HEK293 (cell line): ENCODE measurements around the gene CD46.

Experiments
- CTCF ChIA-PET: fragments of 350-600 bp; formaldehyde crosslinking; extraction: SDS; loops from one replicate; lab custom pipeline; 2021; ENCODE audit warnings: antibody characterized with exemption; lab: Yijun Ruan, JAX
- POLR2A ChIA-PET: fragments of 300-600 bp; formaldehyde crosslinking; extraction: SDS; loops from one replicate; lab custom pipeline; 2020; ENCODE audit warnings: antibody characterized with exemption, inconsistent platforms; lab: Yijun Ruan, JAX
- H3K27ac ChIP-seq: fragments of 200-500 bp; sonication (Bioruptor generic); 2 replicates; pipeline ENCODE4 v1.5.1; 2014; ENCODE audit warnings: low read depth, low read length, control low read depth, inconsistent platforms; ENCODE audit errors: extremely low read depth
- H3K36me3 ChIP-seq, 2 experiments: fragments of 200-500 bp in 1 of 2; sonication (Bioruptor generic) in 1 of 2; 1 replicate in 1 of 2; 2 replicates in 1 of 2; pipeline ENCODE4 v1.5.1; 2014 to 2017; ENCODE audit warnings: inconsistent platforms in 2 of 2, low read length in 2 of 2; ENCODE audit not compliant: control insufficient read depth in 2 of 2, insufficient read depth in 1 of 2
- H3K4me1 ChIP-seq: fragments of 200-500 bp; sonication (Bioruptor generic); 2 replicates; pipeline ENCODE4 v1.5.1; 2014; ENCODE audit warnings: mild to moderate bottlenecking, low read length, inconsistent platforms; ENCODE audit not compliant: control insufficient read depth, insufficient read depth
- H3K4me3 ChIP-seq: 2 replicates; pipeline ENCODE4 v1.5.1; 2011; ENCODE audit warnings: low read depth, mild to moderate bottlenecking, control low read depth, low read length, moderate library complexity
- H3K9me3 ChIP-seq: fragments of 200-500 bp; sonication (Bioruptor generic); 2 replicates; pipeline ENCODE4 v1.5.1; 2014; ENCODE audit warnings: low read depth, low read length, inconsistent platforms; ENCODE audit not compliant: control insufficient read depth, insufficient read depth
- ATF2 ChIP-seq: fragments of 450-650 bp; formaldehyde crosslinking; IDR thresholded peaks from 2 replicates; pipeline ENCODE4 v1.5.1; 2016; ENCODE audit warnings: missing biosample characterization, missing genetic modification characterization, low read depth
- BCL6B ChIP-seq: fragments of 450-650 bp; formaldehyde crosslinking; IDR thresholded peaks from 2 replicates; pipeline ENCODE4 v1.5.1; 2017; ENCODE audit warnings: missing biosample characterization, missing genetic modification characterization
- CTCF ChIP-seq: fragments of 450-650 bp; formaldehyde crosslinking; IDR thresholded peaks from 2 replicates; pipeline ENCODE4 v1.5.1; 2016; ENCODE audit warnings: missing biosample characterization, missing genetic modification characterization
- HIC1 ChIP-seq: fragments of 450-650 bp; formaldehyde crosslinking; IDR thresholded peaks from 2 replicates; pipeline ENCODE4 v1.5.1; 2016; ENCODE audit warnings: missing biosample characterization, missing genetic modification characterization
- KLF16 ChIP-seq: fragments of 450-650 bp; formaldehyde crosslinking; IDR thresholded peaks from 2 replicates; pipeline ENCODE4 v1.5.1; 2017; ENCODE audit warnings: missing biosample characterization, missing genetic modification characterization
- KLF17 ChIP-seq: fragments of 450-650 bp; formaldehyde crosslinking; IDR thresholded peaks from 2 replicates; pipeline ENCODE4 v1.5.1; 2016; ENCODE audit warnings: missing biosample characterization, missing genetic modification characterization
- RBAK ChIP-seq: fragments of 450-650 bp; formaldehyde crosslinking; IDR thresholded peaks from 2 replicates; pipeline ENCODE4 v1.5.1; 2016; ENCODE audit warnings: missing biosample characterization, missing genetic modification characterization
- REST ChIP-seq: fragments of 450-650 bp; formaldehyde crosslinking; IDR thresholded peaks from 2 replicates; pipeline ENCODE4 v1.5.1; 2016; ENCODE audit warnings: missing biosample characterization, missing genetic modification characterization
- YY2 ChIP-seq: fragments of 450-650 bp; formaldehyde crosslinking; IDR thresholded peaks from 2 replicates; pipeline ENCODE4 v1.5.1; 2016; ENCODE audit warnings: missing biosample characterization, missing genetic modification characterization
- ZNF146 ChIP-seq: fragments of 450-650 bp; formaldehyde crosslinking; IDR thresholded peaks from 2 replicates; pipeline ENCODE4 v1.5.1; 2016; ENCODE audit warnings: missing biosample characterization, missing genetic modification characterization
- ZNF157 ChIP-seq: fragments of 450-650 bp; formaldehyde crosslinking; IDR thresholded peaks from 2 replicates; pipeline ENCODE4 v1.5.1; 2016; ENCODE audit warnings: missing biosample characterization, missing genetic modification characterization
- ZNF19 ChIP-seq: fragments of 450-650 bp; formaldehyde crosslinking; IDR thresholded peaks from 2 replicates; pipeline ENCODE4; 2016; ENCODE audit warnings: missing biosample characterization, missing genetic modification characterization, low read depth
- ZNF341 ChIP-seq: fragments of 450-650 bp; formaldehyde crosslinking; IDR thresholded peaks from 2 replicates; pipeline ENCODE4; 2016; ENCODE audit warnings: low read depth, missing biosample characterization, missing genetic modification characterization
- ZNF433 ChIP-seq: fragments of 450-650 bp; formaldehyde crosslinking; IDR thresholded peaks from 2 replicates; pipeline ENCODE4 v1.5.1; 2016; ENCODE audit warnings: missing biosample characterization, missing genetic modification characterization, low read depth
- ZNF488 ChIP-seq: fragments of 450-650 bp; formaldehyde crosslinking; IDR thresholded peaks from 2 replicates; pipeline ENCODE4 v1.5.1; 2016; ENCODE audit warnings: missing biosample characterization, missing genetic modification characterization
- ZNF529 ChIP-seq: fragments of 450-650 bp; formaldehyde crosslinking; IDR thresholded peaks from 2 replicates; pipeline ENCODE4 v1.5.1; 2017; ENCODE audit warnings: missing genetic modification characterization, missing biosample characterization; ENCODE audit not compliant: insufficient replicate concordance
- ZNF585B ChIP-seq: fragments of 450-650 bp; formaldehyde crosslinking; IDR thresholded peaks from 2 replicates; pipeline ENCODE4 v1.5.1; 2016; ENCODE audit warnings: missing biosample characterization, missing genetic modification characterization
- ZNF629 ChIP-seq: fragments of 450-650 bp; formaldehyde crosslinking; IDR thresholded peaks from 2 replicates; pipeline ENCODE4 v1.5.1; 2017; ENCODE audit warnings: missing biosample characterization, missing genetic modification characterization
- ZNF664 ChIP-seq: fragments of 450-650 bp; formaldehyde crosslinking; IDR thresholded peaks from 2 replicates; pipeline ENCODE4 v1.5.1; 2016; ENCODE audit warnings: missing biosample characterization, missing genetic modification characterization
- ZNF777 ChIP-seq: fragments of 450-650 bp; formaldehyde crosslinking; IDR thresholded peaks from 2 replicates; pipeline ENCODE4 v1.5.1; 2017; ENCODE audit warnings: missing biosample characterization, missing genetic modification characterization, borderline replicate concordance

CD46 gene

GRCh38 chr1:207818971-207819451 lies 67.2 kb downstream of the CD46 start:
- CTCF ChIA-PET, result interaction anchor here (0.9 to 1.6 kb wide), 2 partner anchors 10 to 22 kb away, joined by 3 to 4 read pairs; no protein-coding TSS in a partner anchor
- TF ChIP-seq ZNF585B (tag by site-specific recombination), result no peak
- TF ChIP-seq RBAK (tag by site-specific recombination), result no peak
- no peak for TF ChIP-seq ZNF488 (tag by site-specific recombination)
- no peak for TF ChIP-seq KLF17 (tag by site-specific recombination)
- no peak for TF ChIP-seq ZNF529 (tag by site-specific recombination)
- no peak for TF ChIP-seq ZNF19 (tag by site-specific recombination)
- no peak overlapping the region for H3K4me3 ChIP-seq
- H3K4me1 ChIP-seq, result no peaks in the 10 kb centered on the region; the same call in 1 of the 2 replicates
- peaks cover 0 to 43% of the 10 kb centered on the region in 2 experiments; a peak in 1 of 3 replicates for H3K36me3 ChIP-seq
- no peak overlapping the region for H3K27ac ChIP-seq
- no peaks in the 10 kb centered on the region for H3K9me3 ChIP-seq
- POLR2A ChIA-PET, result no interaction called here

- TF ChIP-seq KLF16 (tag by site-specific recombination) (no peak), BCL6B (tag by site-specific recombination) (no peak), HIC1 (tag by site-specific recombination) (no peak), ZNF664 (no peak), ZNF629 (tag by site-specific recombination) (no peak), ZNF146 (no peak), ZNF157 (tag by site-specific recombination) (no peak), ZNF777 (no peak), ZNF341 (tag by site-specific recombination) (no peak), REST (no peak), CTCF (tag by site-specific recombination) (no peak), ZNF433 (tag by site-specific recombination) (no peak), ATF2 (tag by site-specific recombination) (no peak), YY2 (tag by site-specific recombination) (no peak)
- no peak overlapping the region for H3K4me3 ChIP-seq
- H3K4me1 ChIP-seq, result no peaks in the 10 kb centered on the region; the same call in 1 of the 2 replicates
- no peaks in the 10 kb centered on the region for H3K9me3 ChIP-seq
- H3K27ac ChIP-seq, result no peak overlapping the region
- peaks cover 0 to 29% of the 10 kb centered on the region in 2 experiments; a peak in 1 of 3 replicates for H3K36me3 ChIP-seq
- ChIA-PET POLR2A (no interaction called here), CTCF (interaction anchor here (0.5 to 1.6 kb wide), 5 partner anchors 8 to 118 kb away, joined by 3 to 5 read pairs (median 3); no protein-coding TSS in a partner anchor)
Measured at GRCh38 chr1:207820568-207821463, 69.0 kb downstream of the CD46 start.
